Tibial artery (tissue), 4 donors: ENCODE results near the gene SOX11.

Experiments
- DNase-seq, 2 donors: peaks; one replicate each; pipeline ENCODE4 v3.0.0-alpha.2; 2019
- H3K27ac ChIP-seq, 2 donors: fragments of 200-600 bp; sonication (generic) in 1 of 2; 1 replicate in 1 of 2; 2 replicates in 1 of 2; pipeline ENCODE4 v1.5.1; 2018 to 2019; ENCODE audit warnings: mild to moderate bottlenecking in 1 of 2
- H3K27me3 ChIP-seq, 2 donors: fragments of 200-600 bp; sonication (generic) in 1 of 2; one replicate each; pipeline versions ENCODE4 v1.5.1 to v1.6.0; 2016 to 2019
- H3K36me3 ChIP-seq, 3 donors: fragments of 200-600 bp; sonication (generic) in 2 of 3; one replicate each; pipeline ENCODE4 v1.5.1; 2016 to 2019; ENCODE audit warnings: mild to moderate bottlenecking in 2 of 3
- H3K4me1 ChIP-seq, 4 donors: fragments of 200-600 bp; sonication (generic) in 2 of 4; 1 replicate in 3 of 4; 2 replicates in 1 of 4; pipeline ENCODE4 v1.5.1; 2016 to 2019
- H3K4me3 ChIP-seq, 2 donors: fragments of 200-600 bp; sonication (generic) in 1 of 2; 1 replicate in 1 of 2; 2 replicates in 1 of 2; pipeline ENCODE4 v1.5.1; 2018 to 2019; ENCODE audit warnings: mild to moderate bottlenecking in 2 of 2
- H3K9me3 ChIP-seq, 3 donors: fragments of 200-600 bp; sonication (generic) in 1 of 3; one replicate each; pipeline ENCODE4 v1.5.1; 2016 to 2019
- intact Hi-C: fragments of 100-400 bp; cut with DNase I; formaldehyde crosslinking; loops from one replicate; pipeline ENCODE4 v1.15.0; 2023; ENCODE audit warnings: low total_unique reads
- TF ChIP-seq, protein P1 (sequence below), 2 experiments: fragments of 200-600 bp in 1 of 2; fragments of 450-650 bp in 1 of 2; IDR thresholded peaks; one replicate each; pipeline ENCODE4 v1.5.1; 2017 to 2019; ENCODE audit warnings: antibody characterized with exemption in 2 of 2, mild to moderate bottlenecking in 1 of 2, moderate library complexity in 1 of 2

Gene SOX11

GRCh38 chr2:5674026-5674340 lies 18.2 kb upstream of the SOX11 start:
- H3K4me3 ChIP-seq, result no peak overlapping the region
- no peaks in the 10 kb centered on the region for H3K36me3 ChIP-seq
- H3K9me3 ChIP-seq, result no peaks in the 10 kb centered on the region
- no peak overlapping the region for H3K27ac ChIP-seq
- intact Hi-C loops, result no loop called here
- TF ChIP-seq, protein P1, sequence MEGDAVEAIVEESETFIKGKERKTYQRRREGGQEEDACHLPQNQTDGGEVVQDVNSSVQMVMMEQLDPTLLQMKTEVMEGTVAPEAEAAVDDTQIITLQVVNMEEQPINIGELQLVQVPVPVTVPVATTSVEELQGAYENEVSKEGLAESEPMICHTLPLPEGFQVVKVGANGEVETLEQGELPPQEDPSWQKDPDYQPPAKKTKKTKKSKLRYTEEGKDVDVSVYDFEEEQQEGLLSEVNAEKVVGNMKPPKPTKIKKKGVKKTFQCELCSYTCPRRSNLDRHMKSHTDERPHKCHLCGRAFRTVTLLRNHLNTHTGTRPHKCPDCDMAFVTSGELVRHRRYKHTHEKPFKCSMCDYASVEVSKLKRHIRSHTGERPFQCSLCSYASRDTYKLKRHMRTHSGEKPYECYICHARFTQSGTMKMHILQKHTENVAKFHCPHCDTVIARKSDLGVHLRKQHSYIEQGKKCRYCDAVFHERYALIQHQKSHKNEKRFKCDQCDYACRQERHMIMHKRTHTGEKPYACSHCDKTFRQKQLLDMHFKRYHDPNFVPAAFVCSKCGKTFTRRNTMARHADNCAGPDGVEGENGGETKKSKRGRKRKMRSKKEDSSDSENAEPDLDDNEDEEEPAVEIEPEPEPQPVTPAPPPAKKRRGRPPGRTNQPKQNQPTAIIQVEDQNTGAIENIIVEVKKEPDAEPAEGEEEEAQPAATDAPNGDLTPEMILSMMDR (IDR thresholded peaks at IDR 0.05), result no peak
- peaks cover 0 to 22% of the 10 kb centered on the region in 2 donors for H3K27me3 ChIP-seq
- peaks cover 0 to 9% (median 0%) of the 10 kb centered on the region in 4 donors for H3K4me1 ChIP-seq
- no peak for DNase-seq

DNA sequence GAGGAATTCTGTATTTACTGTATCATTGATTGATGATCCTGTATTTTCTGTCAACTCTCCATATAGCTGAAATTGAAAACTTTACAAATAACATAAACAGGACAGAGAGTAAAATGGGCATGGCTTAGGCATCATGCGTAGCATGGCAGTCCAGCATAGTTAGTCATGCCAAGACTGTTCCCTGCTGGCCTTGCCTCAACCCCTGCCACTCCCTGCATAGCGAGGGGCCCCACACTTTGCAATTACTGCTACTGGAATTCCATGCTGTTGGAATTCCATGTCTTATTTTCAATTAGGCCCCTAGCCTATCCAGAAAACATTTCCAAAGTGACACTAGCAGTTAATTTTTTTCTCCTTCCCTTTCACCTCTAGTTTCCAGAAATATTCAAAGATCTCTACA lies 15.1 kb upstream of the SOX11 start:
- H3K27ac ChIP-seq, result no peak overlapping the region
- H3K4me3 ChIP-seq, result no peak overlapping the region
- no peaks in the 10 kb centered on the region for H3K9me3 ChIP-seq
- no peak for DNase-seq
- no peaks in the 10 kb centered on the region for H3K36me3 ChIP-seq
- H3K27me3 ChIP-seq, result peaks cover 0 to 19% of the 10 kb centered on the region in 2 donors
- intact Hi-C loops, result no loop called here
- H3K4me1 ChIP-seq, result peaks cover 0 to 9% (median 0%) of the 10 kb centered on the region in 4 donors
- TF ChIP-seq, protein P1 (IDR thresholded peaks at IDR 0.05), result no peak

DNA sequence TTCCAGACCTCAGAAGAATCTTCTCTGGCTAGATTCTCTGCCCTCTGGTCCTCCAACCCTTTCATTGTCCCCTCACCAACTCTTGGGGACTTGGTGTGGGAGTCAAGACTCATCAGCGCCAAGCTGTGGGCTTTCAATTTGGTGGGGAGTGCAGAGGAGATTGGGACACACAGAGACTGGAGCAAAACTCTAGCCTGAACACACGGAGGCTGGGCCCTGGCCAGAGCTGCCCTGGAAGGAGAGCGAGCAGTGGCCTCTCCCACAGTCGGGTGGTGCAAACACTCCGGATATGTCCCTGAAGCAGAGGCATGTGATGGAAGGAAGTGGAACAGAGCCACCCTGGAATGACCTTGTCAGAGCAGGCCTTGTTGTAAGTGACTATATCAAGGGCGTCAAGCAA lies 8.7 kb upstream of the SOX11 start:
- no peak for DNase-seq
- Histone ChIP-seq H3K4me3 (no peak overlapping the region), H3K4me1 (no peaks in the 10 kb centered on the region), H3K36me3 (no peaks in the 10 kb centered on the region), H3K27me3 (peaks cover 0 to 13% of the 10 kb centered on the region in 2 donors), H3K27ac (no peak overlapping the region), H3K9me3 (no peaks in the 10 kb centered on the region)
- TF ChIP-seq, protein P1 (IDR thresholded peaks at IDR 0.05), result no peak
- intact Hi-C loops, result no loop called here

- no peaks in the 10 kb centered on the region for H3K36me3 ChIP-seq
- DNase-seq, result no peak
- H3K4me3 ChIP-seq, result no peak overlapping the region
- intact Hi-C loops, result no loop called here
- H3K4me1 ChIP-seq, result no peaks in the 10 kb centered on the region
- H3K9me3 ChIP-seq, result no peaks in the 10 kb centered on the region
- no peak overlapping the region for H3K27ac ChIP-seq
- H3K27me3 ChIP-seq, result peaks cover 0 to 21% of the 10 kb centered on the region in 2 donors
- TF ChIP-seq, protein P1 (IDR thresholded peaks at IDR 0.05), result no peak
Observed at GRCh38 chr2:5685225-5685624, 7.0 kb upstream of the SOX11 start.

DNA sequence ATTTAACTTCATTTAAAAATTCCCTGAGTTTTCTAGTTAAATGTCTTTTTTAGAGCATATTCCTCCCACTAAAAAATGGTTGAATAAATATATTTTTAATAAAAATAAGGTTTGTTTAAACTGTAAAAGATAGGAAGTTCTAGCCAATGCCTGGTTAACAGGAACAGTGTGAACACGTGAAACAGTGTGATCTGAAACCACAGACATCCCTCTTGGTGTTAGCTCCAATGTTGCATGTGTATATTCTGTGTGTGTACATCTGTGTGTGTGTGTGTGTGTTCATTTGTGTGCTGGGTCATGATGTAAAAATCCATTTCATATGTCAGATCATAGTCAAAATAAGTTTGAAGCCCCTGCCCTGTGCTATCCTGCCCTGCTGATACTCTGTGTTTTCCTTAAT lies 6.1 kb upstream of the SOX11 start:
- Histone ChIP-seq H3K36me3 (no peaks in the 10 kb centered on the region), H3K4me1 (peaks cover 0 to 4% (median under 1%) of the 10 kb centered on the region in 4 donors), H3K4me3 (no peak overlapping the region), H3K9me3 (no peaks in the 10 kb centered on the region), H3K27me3 (peaks cover 0 to 30% of the 10 kb centered on the region in 2 donors), H3K27ac (no peak overlapping the region)
- DNase-seq, result no peak
- intact Hi-C loops, result no loop called here
- TF ChIP-seq, protein P1 (IDR thresholded peaks at IDR 0.05), result no peak

GRCh38 chr2:5686536-5686935 lies 5.6 kb upstream of the SOX11 start:
- H3K36me3 ChIP-seq, result no peaks in the 10 kb centered on the region
- DNase-seq, result no peak
- no peak overlapping the region for H3K27ac ChIP-seq
- H3K27me3 ChIP-seq, result peaks cover 0 to 34% of the 10 kb centered on the region in 2 donors
- intact Hi-C loops, result no loop called here
- TF ChIP-seq, protein P1 (IDR thresholded peaks at IDR 0.05), result no peak
- peaks cover 0 to 9% (median 5%) of the 10 kb centered on the region in 4 donors for H3K4me1 ChIP-seq
- H3K9me3 ChIP-seq, result no peaks in the 10 kb centered on the region
- H3K4me3 ChIP-seq, result no peak overlapping the region
